NCI-H128 (cell line): ENCODE data around the gene MYH9.
"Not testable (repeated sequence)": the region's sequence is repeated elsewhere in the genome, so short reads cannot be mapped to it uniquely, and the experiment has no call there.

Experiments used
- DNase-seq: peaks from one replicate; lab custom pipeline; 2025; ENCODE audit not compliant: unreplicated experiment; lab: John Stamatoyannopoulos, UW

Gene MYH9

GRCh38 chr22:36280379-36280778, 107.4 kb downstream of the MYH9 start:
- no peak for DNase-seq

- no peak for DNase-seq
Observed at GRCh38 chr22:36279219-36279666, 108.5 kb downstream of the MYH9 start.

GRCh38 chr22:36277482-36278291, 110.1 kb downstream of the MYH9 start:
- no peak for DNase-seq

- no peak for DNase-seq
Observed at GRCh38 chr22:36274531-36274930, 113.2 kb downstream of the MYH9 start.

- not testable (repeated sequence) for DNase-seq
Observed at GRCh38 chr22:36271951-36272350, 115.8 kb downstream of the MYH9 start.

GRCh38 chr22:36271231-36271630, 116.5 kb downstream of the MYH9 start:
- not testable (repeated sequence) for DNase-seq

GRCh38 chr22:36267896-36268485, 119.8 kb downstream of the MYH9 start:
- DNase-seq, result no peak

GRCh38 chr22:36267058-36267457, 120.7 kb downstream of the MYH9 start:
- no peak for DNase-seq

- not testable (repeated sequence) for DNase-seq
Observed at GRCh38 chr22:36263886-36264664, 123.7 kb downstream of the MYH9 start.

- DNase-seq, result not testable (repeated sequence)
Observed at GRCh38 chr22:36263216-36263673, 124.5 kb downstream of the MYH9 start.

- not testable (repeated sequence) for DNase-seq
Observed at GRCh38 chr22:36262307-36262706, 125.5 kb downstream of the MYH9 start.

- DNase-seq, result not testable (repeated sequence)
Observed at GRCh38 chr22:36261675-36262074, 126.1 kb downstream of the MYH9 start.

- no peak for DNase-seq
Observed at GRCh38 chr22:36259615-36260300, 128.0 kb downstream of the MYH9 start.

GRCh38 chr22:36258701-36259614, 128.8 kb downstream of the MYH9 start:
- no peak for DNase-seq

GRCh38 chr22:36257948-36258670, 129.7 kb downstream of the MYH9 start:
- no peak for DNase-seq

GRCh38 chr22:36257308-36257707, 130.5 kb downstream of the MYH9 start:
- DNase-seq, result no peak

- DNase-seq, result no peak
Observed at GRCh38 chr22:36256478-36256877, 131.3 kb downstream of the MYH9 start.

GRCh38 chr22:36255572-36255971, 132.2 kb downstream of the MYH9 start:
- not testable (repeated sequence) for DNase-seq
